GM18909 (cell line): Measurements from ENCODE around the gene CAPN12.

Source experiments
- ATAC-seq: cut with Tn5 transposase; IDR thresholded peaks from one replicate; pipeline ENCODE4 v1.9.1; 2021; ENCODE audit warnings: mild to moderate bottlenecking; ENCODE audit not compliant: unreplicated experiment, poor library complexity

CAPN12 gene

DNA sequence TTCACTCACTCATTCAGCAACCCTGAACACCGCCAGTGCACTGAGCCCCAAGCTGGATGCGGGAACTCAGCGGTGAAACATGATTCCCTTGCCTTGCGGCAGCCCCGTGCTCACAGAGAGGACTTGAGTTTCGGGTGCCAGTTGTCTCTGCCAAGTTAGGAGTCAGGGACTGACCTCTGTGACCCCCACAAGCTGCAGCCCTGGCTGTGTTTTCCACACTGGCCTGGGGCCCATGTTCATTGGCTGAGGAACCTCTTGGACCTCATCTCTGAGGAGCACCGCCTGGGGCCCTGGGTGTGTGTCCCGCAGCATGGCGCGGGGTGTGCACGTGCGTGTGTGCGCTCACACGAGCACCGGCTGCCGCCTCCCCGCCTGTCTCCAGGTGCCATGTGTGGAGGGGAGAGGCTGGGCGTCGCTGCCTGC is 31.0 kb downstream of the CAPN12 start:
- ATAC-seq: no peak

GRCh38 chr19:38712161-38712748 is 32.0 kb downstream of the CAPN12 start:
- no peak for ATAC-seq

GRCh38 chr19:38711726-38712153 is 32.5 kb downstream of the CAPN12 start:
- ATAC-seq: no peak

DNA sequence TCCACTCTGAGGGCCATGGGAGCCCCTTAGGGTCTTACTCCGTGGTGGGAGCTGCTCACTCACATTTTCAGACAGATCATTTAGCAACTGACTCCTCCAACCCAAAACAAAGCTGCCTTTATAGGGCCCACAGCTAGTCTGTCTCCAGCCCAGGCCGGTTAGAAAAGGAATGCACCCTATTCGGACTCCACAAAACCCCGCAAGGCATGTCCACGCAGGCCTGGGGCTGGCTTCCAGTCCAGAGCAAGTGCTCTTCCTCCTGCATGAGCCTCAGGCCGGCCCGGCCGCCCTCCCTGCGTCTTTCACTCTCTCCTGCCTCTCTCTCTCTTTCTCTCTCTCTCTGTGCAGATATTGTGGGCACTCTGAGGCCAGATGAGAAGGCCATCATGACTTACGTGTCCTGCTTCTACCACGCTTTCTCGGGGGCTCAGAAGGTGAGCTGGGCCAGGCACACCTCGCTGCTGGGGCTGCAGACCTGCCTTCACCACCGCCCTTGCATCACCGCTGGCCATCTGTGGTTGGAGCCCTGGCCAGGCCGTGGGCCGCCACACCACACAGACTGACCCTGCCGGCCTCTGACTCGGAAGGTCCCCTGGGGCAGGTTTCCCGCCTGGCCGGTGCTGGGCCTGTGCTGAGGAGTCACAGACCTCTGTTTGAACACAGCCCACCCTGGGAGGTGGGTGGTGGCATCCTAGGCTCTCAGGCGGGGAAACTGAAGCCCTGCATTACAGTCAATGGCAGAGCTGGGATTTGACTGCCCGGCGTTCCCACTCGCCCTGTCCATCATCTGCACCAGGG is 33.1 kb downstream of the CAPN12 start:
- ATAC-seq: no peak

- ATAC-seq: no peak
Measured at GRCh38 chr19:38710416-38710702, 33.9 kb downstream of the CAPN12 start.

- no peak for ATAC-seq
Measured at GRCh38 chr19:38709671-38710415, 34.4 kb downstream of the CAPN12 start.

GRCh38 chr19:38709119-38709518 is 35.2 kb downstream of the CAPN12 start:
- ATAC-seq: no peak

- no peak for ATAC-seq
Measured at GRCh38 chr19:38708413-38709024, 35.8 kb downstream of the CAPN12 start.

GRCh38 chr19:38707512-38708114 is 36.7 kb downstream of the CAPN12 start:
- no peak for ATAC-seq

DNA sequence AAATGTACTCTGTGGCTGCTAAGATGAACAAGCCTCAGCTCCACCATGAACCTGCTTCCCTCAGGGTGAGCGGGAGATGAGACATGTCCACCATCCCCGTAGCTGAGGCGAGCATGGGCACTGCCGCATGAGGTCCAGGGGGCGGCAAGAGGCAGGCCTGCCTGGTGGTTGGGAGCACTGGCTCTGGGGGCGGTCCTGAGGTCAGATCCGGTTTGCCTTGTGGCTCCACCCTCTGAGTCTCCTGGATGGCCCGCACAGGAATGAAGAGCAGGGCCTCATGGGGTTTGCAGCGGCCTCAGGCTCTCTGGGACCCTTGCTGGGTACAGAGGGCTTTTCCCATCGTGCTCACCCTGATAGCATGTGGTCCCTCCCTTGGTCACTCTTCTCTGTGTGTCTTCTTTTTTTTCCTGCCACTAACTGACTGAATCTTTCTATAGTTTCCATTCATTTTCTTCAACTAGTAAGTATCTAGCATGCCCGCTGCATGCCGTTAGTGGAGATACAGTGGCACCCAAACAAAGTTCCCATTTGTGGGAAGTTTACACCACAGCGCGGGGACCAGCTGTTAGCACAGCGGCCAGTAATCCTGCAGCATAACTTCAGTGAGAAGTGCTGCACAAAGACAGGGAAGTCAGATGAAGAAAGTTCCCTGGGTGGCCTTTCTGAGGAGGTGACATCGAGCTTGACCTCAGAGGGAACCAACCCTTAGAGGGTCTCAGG is 37.3 kb downstream of the CAPN12 start:
- ATAC-seq: no peak

GRCh38 chr19:38705197-38706019 is 38.9 kb downstream of the CAPN12 start:
- ATAC-seq: no peak

GRCh38 chr19:38704488-38705026 is 39.7 kb downstream of the CAPN12 start:
- ATAC-seq: no peak

DNA sequence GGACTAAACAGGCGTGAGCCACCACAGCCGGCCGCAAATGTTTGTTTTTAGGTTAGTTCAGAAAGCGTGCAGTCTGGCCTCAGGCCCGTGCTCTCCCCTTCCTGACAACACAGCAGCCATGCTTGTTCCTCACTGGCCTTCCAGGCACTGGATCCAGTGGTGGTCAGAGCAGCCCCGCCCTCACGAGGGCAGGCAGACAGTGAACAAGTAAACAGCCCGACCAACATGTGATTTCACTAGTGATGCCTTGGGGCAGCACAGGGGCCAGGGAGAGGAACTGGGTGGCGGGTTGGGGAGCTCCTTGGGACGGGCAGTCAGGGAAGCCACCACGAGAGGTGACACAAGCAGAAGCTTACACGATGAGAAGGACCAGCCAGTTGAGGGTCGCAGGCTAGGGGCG is 40.8 kb downstream of the CAPN12 start:
- ATAC-seq: no peak

DNA sequence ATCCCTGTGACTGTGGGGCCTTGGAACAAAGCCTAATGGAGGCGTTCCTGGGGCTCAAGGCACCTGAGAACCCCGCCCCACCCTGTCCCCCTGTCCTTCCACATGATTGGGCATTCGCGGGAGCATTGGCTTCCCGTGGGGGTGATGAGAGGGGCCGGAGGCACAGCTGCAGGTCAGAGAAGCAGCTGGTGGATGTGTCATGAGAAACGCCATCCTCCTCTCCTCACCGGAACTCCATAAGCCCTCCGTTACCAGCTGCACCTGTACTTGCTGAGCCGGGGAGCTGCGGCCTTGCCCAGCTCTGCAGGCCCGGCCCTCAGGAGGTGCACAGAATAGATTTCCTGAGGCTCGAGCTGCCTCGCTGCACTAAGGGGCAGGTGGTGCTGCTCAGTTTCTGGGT is 42.0 kb downstream of the CAPN12 start:
- ATAC-seq: no peak

DNA sequence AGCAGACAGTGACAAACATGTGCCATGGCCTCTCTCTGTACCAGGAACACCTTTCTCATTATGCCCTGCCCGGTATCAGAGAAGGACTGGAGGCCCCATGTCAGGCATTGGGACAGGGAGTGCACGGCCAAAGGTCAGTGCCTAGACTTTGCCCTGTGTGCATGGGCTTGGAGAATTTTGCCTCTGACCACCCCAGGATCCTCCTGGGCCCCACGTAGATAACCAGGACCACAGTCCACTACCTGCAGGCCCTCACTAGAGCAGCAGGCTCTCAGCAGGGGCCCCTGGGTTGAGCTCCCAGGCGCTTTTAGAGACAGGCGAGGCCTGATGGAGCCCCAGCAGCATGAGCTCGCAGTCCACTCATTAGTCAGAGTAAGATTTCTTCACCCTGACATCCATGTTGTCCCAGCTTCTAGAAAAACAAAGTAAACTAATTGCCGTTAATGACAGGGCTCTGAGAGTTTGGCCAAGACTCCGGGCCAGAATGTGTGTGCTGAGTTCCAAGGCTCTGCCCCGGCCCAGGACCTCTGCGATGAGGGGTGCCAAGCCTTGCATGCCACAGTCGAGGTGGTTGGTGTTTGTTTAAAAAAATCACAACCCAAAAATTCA is 42.7 kb downstream of the CAPN12 start:
- ATAC-seq: no peak

DNA sequence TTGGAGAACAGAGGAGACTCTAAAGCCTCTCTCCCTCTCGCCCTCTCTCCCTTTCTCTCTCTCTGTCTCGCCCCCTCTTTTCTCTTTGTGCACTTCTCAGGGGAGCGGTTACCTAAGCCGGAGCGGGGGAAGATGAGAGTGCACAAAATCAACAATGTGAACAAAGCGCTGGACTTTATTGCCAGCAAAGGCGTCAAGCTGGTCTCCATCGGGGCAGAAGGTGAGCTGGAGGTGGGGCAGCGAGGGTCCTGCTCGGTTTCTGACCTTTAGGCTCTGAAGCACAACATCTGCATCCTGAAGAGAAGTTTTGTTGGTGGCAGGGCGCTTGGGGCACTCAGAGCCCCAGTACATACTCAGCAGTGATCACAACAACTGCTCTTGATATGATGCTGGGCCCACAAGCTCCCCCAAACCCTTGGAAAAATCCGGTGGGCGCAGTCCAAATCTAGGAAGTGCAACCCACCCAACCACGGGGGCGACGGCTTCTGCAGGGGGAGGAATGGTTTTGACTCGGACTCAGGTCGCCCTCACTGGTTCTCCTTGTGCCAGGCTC is 43.3 kb downstream of the CAPN12 start:
- ATAC-seq: no peak

DNA sequence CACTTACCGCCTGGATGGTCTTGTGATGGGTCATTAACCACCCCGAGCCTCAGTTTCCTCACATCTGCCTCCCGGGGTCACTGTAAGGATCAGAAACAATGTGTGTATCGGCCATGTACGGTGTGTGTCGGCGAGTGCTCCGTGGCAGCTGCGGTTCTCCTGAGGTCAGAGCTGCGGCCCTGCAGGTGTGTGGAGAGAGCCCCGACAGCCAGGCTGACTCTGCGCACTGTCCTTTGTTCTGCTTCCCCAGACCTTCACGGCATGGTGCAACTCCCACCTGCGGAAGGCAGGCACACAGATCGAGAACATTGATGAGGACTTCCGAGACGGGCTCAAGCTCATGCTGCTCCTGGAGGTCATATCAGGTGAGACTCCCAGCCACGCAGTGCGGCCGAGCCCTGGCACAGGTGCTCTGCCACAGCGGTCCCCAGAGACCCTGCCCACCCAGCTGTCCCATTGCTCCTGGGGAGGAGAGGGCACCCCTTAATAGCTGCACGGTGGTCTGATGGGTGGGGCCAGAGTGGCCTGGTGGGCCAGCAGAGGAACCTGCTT is 43.8 kb downstream of the CAPN12 start:
- no peak for ATAC-seq
